Kidney capillary endothelial cell (primary cell): Measurements from ENCODE around the gene TMEM121B.

Source experiments
- DNase-seq: peaks from one replicate; pipeline ENCODE4 v3.0.0-alpha.2; 2018; ENCODE audit warnings: low spot score

The TMEM121B gene

GRCh38 chr22:17109976-17110375 lies 11.2 kb downstream of the TMEM121B start:
- no peak for DNase-seq

- DNase-seq = no peak
Observed at GRCh38 chr22:17109113-17109865, 11.9 kb downstream of the TMEM121B start.

GRCh38 chr22:17108256-17109112 lies 12.7 kb downstream of the TMEM121B start:
- DNase-seq = no peak

GRCh38 chr22:17107547-17107810 lies 13.7 kb downstream of the TMEM121B start:
- no peak for DNase-seq

GRCh38 chr22:17106785-17107546 lies 14.2 kb downstream of the TMEM121B start:
- no peak for DNase-seq

- no peak for DNase-seq
Observed at GRCh38 chr22:17106161-17106784, 14.9 kb downstream of the TMEM121B start.

GRCh38 chr22:17105143-17106129 lies 15.7 kb downstream of the TMEM121B start:
- DNase-seq = no peak

- no peak for DNase-seq
Observed at GRCh38 chr22:17104336-17104935, 16.7 kb downstream of the TMEM121B start.

GRCh38 chr22:17103351-17103750 lies 17.8 kb downstream of the TMEM121B start:
- DNase-seq = no peak

GRCh38 chr22:17102297-17102667 lies 18.9 kb downstream of the TMEM121B start:
- DNase-seq = no peak

GRCh38 chr22:17101475-17102296 lies 19.5 kb downstream of the TMEM121B start:
- no peak for DNase-seq

- DNase-seq = no peak
Observed at GRCh38 chr22:17100621-17101020, 20.5 kb downstream of the TMEM121B start.

GRCh38 chr22:17098379-17098819 lies 22.8 kb downstream of the TMEM121B start:
- no peak for DNase-seq

GRCh38 chr22:17097701-17098100 lies 23.5 kb downstream of the TMEM121B start:
- DNase-seq = no peak

GRCh38 chr22:17097062-17097461 lies 24.1 kb downstream of the TMEM121B start:
- no peak for DNase-seq

GRCh38 chr22:17096071-17096470 lies 25.1 kb downstream of the TMEM121B start:
- DNase-seq = no peak

GRCh38 chr22:17095538-17095937 lies 25.6 kb downstream of the TMEM121B start:
- no peak for DNase-seq

- DNase-seq = no peak
Observed at GRCh38 chr22:17093081-17093480, 28.1 kb downstream of the TMEM121B start.

- DNase-seq = no peak
Observed at GRCh38 chr22:17091851-17092250, 29.3 kb downstream of the TMEM121B start.

GRCh38 chr22:17090550-17090949 lies 30.6 kb downstream of the TMEM121B start:
- no peak for DNase-seq
